Suprapubic skin (tissue), 4 donors: ENCODE results near the gene PXT1.

ENCODE experiments used
- CTCF ChIP-seq, 2 donors: fragments of 200-600 bp in 1 of 2; fragments of 450-650 bp in 1 of 2; sonication (generic) in 1 of 2; IDR thresholded peaks; one replicate each; pipeline ENCODE4 v1.5.1; 2016 to 2019; ENCODE audit warnings: antibody characterized with exemption in 2 of 2, mild to moderate bottlenecking in 1 of 2, moderate library complexity in 1 of 2
- EP300 ChIP-seq: sonication (generic); formaldehyde crosslinking; IDR thresholded peaks from one replicate; pipeline ENCODE4 v1.6.1; 2017; ENCODE audit warnings: antibody characterized with exemption
- POLR2A ChIP-seq, 2 donors: fragments of 450-650 bp; IDR thresholded peaks; one replicate each; pipeline ENCODE4 v1.6.1; 2017; ENCODE audit warnings: antibody characterized with exemption in 2 of 2, mild to moderate bottlenecking in 2 of 2, moderate library complexity in 2 of 2
- POLR2AphosphoS5 ChIP-seq, 3 donors: sonication (generic); formaldehyde crosslinking; IDR thresholded peaks; one replicate each; pipeline ENCODE4 v1.6.1; 2017; ENCODE audit warnings: antibody characterized with exemption in 3 of 3

- TF ChIP-seq CTCF (IDR thresholded peaks at IDR 0.05) (no peak), POLR2AphosphoS5 (IDR thresholded peaks at IDR 0.05) (no peak), POLR2A (IDR thresholded peaks at IDR 0.05) (no peak), EP300 (no peak)
These were observed 84.8 kb downstream of the PXT1 start for GRCh38 chr6:36357872-36358225.
